Measurements from ENCODE around the gene KRT12.

GRCh38 chr17:40884708-40885512 lies 17.9 kb upstream of the KRT12 start, which contains the start of gene KRT20:
- TF ChIP-seq, protein P1, sequence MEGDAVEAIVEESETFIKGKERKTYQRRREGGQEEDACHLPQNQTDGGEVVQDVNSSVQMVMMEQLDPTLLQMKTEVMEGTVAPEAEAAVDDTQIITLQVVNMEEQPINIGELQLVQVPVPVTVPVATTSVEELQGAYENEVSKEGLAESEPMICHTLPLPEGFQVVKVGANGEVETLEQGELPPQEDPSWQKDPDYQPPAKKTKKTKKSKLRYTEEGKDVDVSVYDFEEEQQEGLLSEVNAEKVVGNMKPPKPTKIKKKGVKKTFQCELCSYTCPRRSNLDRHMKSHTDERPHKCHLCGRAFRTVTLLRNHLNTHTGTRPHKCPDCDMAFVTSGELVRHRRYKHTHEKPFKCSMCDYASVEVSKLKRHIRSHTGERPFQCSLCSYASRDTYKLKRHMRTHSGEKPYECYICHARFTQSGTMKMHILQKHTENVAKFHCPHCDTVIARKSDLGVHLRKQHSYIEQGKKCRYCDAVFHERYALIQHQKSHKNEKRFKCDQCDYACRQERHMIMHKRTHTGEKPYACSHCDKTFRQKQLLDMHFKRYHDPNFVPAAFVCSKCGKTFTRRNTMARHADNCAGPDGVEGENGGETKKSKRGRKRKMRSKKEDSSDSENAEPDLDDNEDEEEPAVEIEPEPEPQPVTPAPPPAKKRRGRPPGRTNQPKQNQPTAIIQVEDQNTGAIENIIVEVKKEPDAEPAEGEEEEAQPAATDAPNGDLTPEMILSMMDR (conservative IDR thresholded peaks at IDR 0.05; ENCODE audit: low read depth, low read length) = no peak
- TF ChIP-seq EZH2 (IDR thresholded peaks at IDR 0.05; ENCODE audit: borderline replicate concordance, low read depth, low read length, poor library complexity, severe bottlenecking) = no peak
